Activated T-helper 1 cell treated with anti-CD3 and anti-CD28 coated beads, Interleukin-12 subunit alpha, Interleukin-12 subunit beta, Interleukin-2, Interleukin-4 antibody, amounts not matched to agents 30 ng/mL and 10 ng/mL and 1 ng/mL, durations not matched to agents 14 hours and 24 hours and 36 hours (primary cell): Measurements from ENCODE around the gene BACH2. TPM values are rescaled to one million over a fixed set of nuclear protein-coding genes. Genes with fewer than 3 reads are reported as not detected.
A peak's percentile ranks its signal among the peaks of the same experiment; 100 is the strongest.

Experiments
- DNase-seq: peaks from one replicate; pipeline ENCODE4 v3.0.0; 2021; ENCODE audit warnings: low spot score
- H3K27ac Mint-ChIP-seq: one replicate; pipeline ENCODE4 v1.8.0; 2021; ENCODE audit warnings: mild to moderate bottlenecking, mixed read lengths
- H3K27me3 Mint-ChIP-seq: one replicate; pipeline ENCODE4 v1.8.0; 2022; ENCODE audit warnings: mild to moderate bottlenecking, moderate library complexity, mixed read lengths; ENCODE audit not compliant: insufficient read depth
- H3K36me3 Mint-ChIP-seq: one replicate; pipeline ENCODE4 v1.8.0; 2021; ENCODE audit warnings: low read depth, mixed read lengths
- H3K4me1 Mint-ChIP-seq: one replicate; pipeline ENCODE4 v1.8.0; 2021; ENCODE audit warnings: low read depth, mixed read lengths
- H3K4me3 Mint-ChIP-seq: one replicate; pipeline ENCODE4 v1.8.0; 2021; ENCODE audit warnings: mild to moderate bottlenecking, moderate library complexity, mixed read lengths
- H3K9me3 Mint-ChIP-seq: one replicate; pipeline ENCODE4 v1.8.0; 2021; ENCODE audit warnings: mixed read lengths
- intact Hi-C: fragments of 100-400 bp; cut with micrococcal nuclease; formaldehyde crosslinking; loops from one replicate; pipeline ENCODE4 v1.15.1; 2024
- total RNA-seq: library from RNA; stranded (reverse); gene quantifications from 2 replicates; pipeline ENCODE4 v1.2.3, GENCODE V29; 2022

The BACH2 gene
- total RNA-seq, 1 donor from 2014 or later = 68.1 TPM

- Mint-ChIP-seq H3K4me3 (peak overlapping the region; percentile 6), H3K4me1 (peaks cover 61% of the 10 kb centered on the region), H3K27me3 (no peaks in the 10 kb centered on the region), H3K27ac (peak overlapping the region; percentile 20), H3K36me3 (peaks cover 58% of the 10 kb centered on the region), H3K9me3 (peaks cover 3% of the 10 kb centered on the region)
- intact Hi-C loops = loop anchor here (2.0 to 5.0 kb wide), 2 partner anchors 44 to 448 kb away; no protein-coding TSS in a partner anchor
- DNase-seq = no peak
Measured at GRCh38 chr6:90028995-90029635, 267.5 kb downstream of the BACH2 start.

DNA sequence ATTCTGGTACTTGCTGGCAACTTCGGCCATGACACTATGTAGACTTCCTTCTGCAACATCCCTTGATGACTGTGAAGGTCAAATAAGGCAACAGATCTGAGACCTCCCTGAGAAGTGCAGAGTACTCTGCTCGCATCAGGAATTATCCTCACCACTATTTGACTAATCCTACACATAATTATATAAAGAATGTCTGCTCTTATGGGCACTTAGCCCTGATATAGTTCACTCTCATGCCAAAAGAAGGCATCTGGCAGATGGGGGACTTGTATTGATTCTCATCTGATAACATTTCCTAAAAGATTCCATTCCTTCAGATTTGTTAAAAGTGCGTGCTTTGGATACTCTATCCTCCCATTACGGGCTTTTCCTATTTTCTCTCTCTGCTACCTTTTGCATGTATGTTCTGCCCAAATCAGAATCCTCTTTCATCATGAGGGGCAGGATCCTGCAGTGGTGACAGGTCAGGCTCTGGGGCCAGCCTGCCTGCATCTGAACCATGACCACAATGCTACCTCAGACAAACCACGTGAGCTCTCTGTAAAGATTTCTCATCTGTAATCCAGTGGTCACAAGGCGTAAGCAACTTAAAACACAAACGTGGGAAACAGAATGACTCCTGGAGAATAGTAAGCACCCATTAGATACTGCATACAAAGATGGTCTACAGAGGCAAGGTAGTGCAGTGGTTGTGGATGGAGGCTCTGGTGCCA, 268.4 kb downstream of the BACH2 start:
- Mint-ChIP-seq H3K4me3 (no peak overlapping the region), H3K9me3 (no peaks in the 10 kb centered on the region), H3K4me1 (peaks cover 70% of the 10 kb centered on the region)

GRCh38 chr6:90026216-90026615, 270.4 kb downstream of the BACH2 start:
- peaks cover 77% of the 10 kb centered on the region for H3K4me1 Mint-ChIP-seq
- DNase-seq = no peak
- H3K27me3 Mint-ChIP-seq = no peaks in the 10 kb centered on the region
- H3K36me3 Mint-ChIP-seq = peaks cover 53% of the 10 kb centered on the region
- intact Hi-C loops = loop anchor here (5.0 kb wide), 1 partner anchor 451 kb away; no protein-coding TSS in a partner anchor
- no peaks in the 10 kb centered on the region for H3K9me3 Mint-ChIP-seq
- peak overlapping the region; percentile 69 for H3K4me3 Mint-ChIP-seq
- peak overlapping the region; percentile 95 for H3K27ac Mint-ChIP-seq

More for the DNA sequence above, 268.4 kb downstream of the BACH2 start:
- H3K36me3 Mint-ChIP-seq = peaks cover 59% of the 10 kb centered on the region
- intact Hi-C loops = loop anchor here (2.0 to 5.0 kb wide), 2 partner anchors 45 to 449 kb away; no protein-coding TSS in a partner anchor
- DNase-seq = no peak
- peak overlapping the region; percentile 47 for H3K27ac Mint-ChIP-seq
- H3K27me3 Mint-ChIP-seq = no peaks in the 10 kb centered on the region

GRCh38 chr6:90025523-90026061, 271.1 kb downstream of the BACH2 start:
- Mint-ChIP-seq H3K4me3 (peak overlapping the region; percentile 69), H3K4me1 (peaks cover 77% of the 10 kb centered on the region), H3K27me3 (no peaks in the 10 kb centered on the region), H3K36me3 (peaks cover 58% of the 10 kb centered on the region), H3K9me3 (no peaks in the 10 kb centered on the region), H3K27ac (peak overlapping the region; percentile 95)
- DNase-seq = no peak
- intact Hi-C loops = loop anchor here (1.0 to 5.0 kb wide), 8 partner anchors 17 to 452 kb away; no protein-coding TSS in a partner anchor

DNA sequence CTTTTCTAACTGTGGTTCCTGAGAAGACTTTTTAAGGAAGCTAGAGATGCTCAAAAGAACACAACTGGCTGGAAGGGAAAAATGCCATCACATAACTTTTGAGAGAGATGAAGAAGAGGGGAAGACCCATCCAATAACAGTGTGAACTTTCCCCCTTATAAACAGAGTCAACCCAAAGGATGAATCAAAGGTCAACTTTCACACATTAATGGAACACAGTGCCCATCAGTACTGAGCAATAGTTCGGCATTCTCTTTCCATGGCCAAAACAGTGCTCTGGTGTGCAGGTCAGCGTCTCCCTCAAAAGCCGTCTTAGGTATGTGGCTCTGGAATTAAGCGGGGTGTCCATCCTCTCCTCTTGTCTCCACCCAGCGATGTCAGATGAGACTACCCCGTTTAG, 272.0 kb downstream of the BACH2 start:
- no peaks in the 10 kb centered on the region for H3K27me3 Mint-ChIP-seq
- H3K4me1 Mint-ChIP-seq = peaks cover 69% of the 10 kb centered on the region
- H3K27ac Mint-ChIP-seq = peak overlapping the region; percentile 43
- no peaks in the 10 kb centered on the region for H3K9me3 Mint-ChIP-seq
- intact Hi-C loops = loop anchor here (1.0 to 5.0 kb wide), 8 partner anchors 16 to 453 kb away; no protein-coding TSS in a partner anchor
- no peak for DNase-seq
- peaks cover 58% of the 10 kb centered on the region for H3K36me3 Mint-ChIP-seq
- no peak overlapping the region for H3K4me3 Mint-ChIP-seq

DNA sequence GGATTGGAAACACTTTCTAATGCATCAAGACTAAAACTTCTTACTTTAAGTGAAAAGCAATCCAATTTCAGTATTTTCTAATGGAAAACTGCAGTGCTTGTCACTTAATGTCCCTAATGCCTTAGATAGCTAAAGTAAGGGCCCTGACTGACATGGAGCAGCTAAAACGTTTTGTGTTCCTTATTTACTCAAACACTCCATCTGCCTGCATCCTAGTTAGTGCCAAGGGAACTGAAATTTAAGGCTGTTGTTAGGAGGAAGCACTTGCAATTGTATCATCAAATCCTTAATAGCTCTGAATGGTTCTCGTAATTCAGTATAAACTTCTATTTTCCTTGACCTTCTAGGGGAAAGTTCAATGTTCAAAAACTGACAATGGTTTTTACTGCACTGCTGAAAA, 274.9 kb downstream of the BACH2 start:
- intact Hi-C loops = no loop called here
- no peak overlapping the region for H3K27ac Mint-ChIP-seq
- no peaks in the 10 kb centered on the region for H3K9me3 Mint-ChIP-seq
- no peak for DNase-seq
- peaks cover 57% of the 10 kb centered on the region for H3K36me3 Mint-ChIP-seq
- no peaks in the 10 kb centered on the region for H3K27me3 Mint-ChIP-seq
- no peak overlapping the region for H3K4me3 Mint-ChIP-seq
- H3K4me1 Mint-ChIP-seq = peaks cover 53% of the 10 kb centered on the region

DNA sequence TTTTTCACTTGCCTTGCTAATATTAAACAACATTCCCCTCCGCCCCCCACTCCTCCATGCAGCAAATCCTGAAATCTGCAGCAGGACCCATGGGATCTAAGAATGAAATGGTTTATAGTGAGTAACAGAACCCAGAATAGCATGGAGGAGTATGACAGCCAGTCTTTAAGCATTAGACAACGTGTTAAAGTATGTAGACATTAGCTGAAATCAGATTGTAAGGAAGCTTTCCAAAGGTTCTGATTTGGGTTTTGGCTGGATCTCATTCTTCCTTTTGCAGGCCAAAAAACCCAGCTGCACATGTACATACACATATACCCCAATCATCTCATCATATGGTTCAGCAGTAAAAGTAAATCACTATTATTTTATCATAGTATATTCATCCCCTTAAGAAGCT, 275.9 kb downstream of the BACH2 start:
- H3K9me3 Mint-ChIP-seq = no peaks in the 10 kb centered on the region
- intact Hi-C loops = no loop called here
- no peak overlapping the region for H3K27ac Mint-ChIP-seq

DNA sequence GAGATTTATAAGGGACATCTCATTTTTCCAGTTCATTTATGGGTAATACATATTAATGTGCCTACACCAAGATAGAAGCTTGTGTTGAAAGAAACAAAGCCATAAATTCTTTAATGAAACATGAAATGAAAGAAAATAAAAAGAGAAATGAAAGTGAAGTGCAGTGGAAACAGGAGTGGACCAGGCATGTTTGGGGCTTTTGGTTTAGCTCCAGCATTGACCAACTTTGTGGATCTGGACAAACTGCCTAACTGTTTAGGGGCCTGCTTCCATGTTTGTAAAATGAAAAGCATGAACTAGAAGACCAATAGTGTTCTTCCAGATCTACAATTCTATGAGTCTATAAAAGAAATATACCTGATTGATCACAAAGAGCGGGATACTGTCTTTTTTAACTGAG, 277.4 kb downstream of the BACH2 start:
- DNase-seq = no peak
- intact Hi-C loops = no loop called here
- H3K9me3 Mint-ChIP-seq = no peaks in the 10 kb centered on the region
- H3K27me3 Mint-ChIP-seq = no peaks in the 10 kb centered on the region
- H3K4me1 Mint-ChIP-seq = peaks cover 38% of the 10 kb centered on the region
- H3K36me3 Mint-ChIP-seq = peaks cover 44% of the 10 kb centered on the region
- H3K27ac Mint-ChIP-seq = no peak overlapping the region
- H3K4me3 Mint-ChIP-seq = no peak overlapping the region

More for the DNA sequence above, 275.9 kb downstream of the BACH2 start:
- Mint-ChIP-seq H3K4me3 (no peak overlapping the region), H3K4me1 (peaks cover 53% of the 10 kb centered on the region), H3K36me3 (peaks cover 58% of the 10 kb centered on the region), H3K27me3 (no peaks in the 10 kb centered on the region)
- DNase-seq = no peak

DNA sequence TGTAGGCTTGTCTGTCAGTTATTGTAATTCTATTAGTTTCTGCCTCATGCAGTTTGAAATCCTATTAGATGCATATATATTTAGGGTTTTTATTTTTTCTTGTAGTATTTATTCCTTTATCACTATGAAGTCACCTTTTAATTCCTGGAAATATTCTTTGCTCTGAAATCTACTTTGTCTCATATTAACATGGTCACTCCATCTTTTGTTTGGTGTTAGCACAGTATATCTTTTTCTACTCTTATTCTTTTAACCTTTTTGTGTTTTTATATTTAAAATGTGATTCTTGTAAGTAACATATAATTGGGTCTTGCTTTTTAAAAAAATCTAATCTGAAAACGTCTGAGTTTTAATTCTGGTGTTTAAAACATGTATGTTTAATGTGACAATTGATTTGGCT, 280.8 kb downstream of the BACH2 start:
- no peaks in the 10 kb centered on the region for H3K9me3 Mint-ChIP-seq
- H3K27ac Mint-ChIP-seq = no peak overlapping the region
- H3K4me3 Mint-ChIP-seq = no peak overlapping the region
- H3K36me3 Mint-ChIP-seq = peaks cover 48% of the 10 kb centered on the region
- intact Hi-C loops = no loop called here
- H3K4me1 Mint-ChIP-seq = peaks cover 28% of the 10 kb centered on the region
- no peak for DNase-seq
- H3K27me3 Mint-ChIP-seq = no peaks in the 10 kb centered on the region

DNA sequence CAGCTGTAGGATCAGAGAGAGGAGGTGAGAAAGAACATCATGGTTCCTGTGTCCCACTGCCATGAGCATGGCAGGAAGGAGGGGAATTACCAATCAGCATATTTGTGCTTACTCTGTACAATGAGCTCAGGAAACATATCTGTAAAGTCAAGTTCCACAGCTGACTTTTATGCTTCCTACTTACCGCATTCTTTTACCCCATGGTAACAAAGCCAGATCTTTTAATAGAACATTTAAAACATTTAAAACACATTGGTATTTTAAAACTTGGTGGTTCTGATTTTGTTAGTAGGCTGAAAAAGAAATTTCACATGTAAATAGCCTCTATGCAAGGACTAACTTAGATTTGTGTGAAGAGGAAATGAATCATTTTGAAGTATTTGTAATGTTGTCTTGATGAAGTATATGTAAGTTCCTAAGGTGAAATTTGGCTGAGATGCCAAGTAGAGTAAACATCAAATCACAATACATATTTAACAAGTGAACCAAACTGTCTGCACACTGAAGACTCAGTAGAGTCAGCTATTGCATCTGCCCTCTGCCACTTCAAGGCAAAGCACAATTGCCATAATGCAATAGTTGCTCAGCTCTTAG, 287.6 kb downstream of the BACH2 start:
- intact Hi-C loops = loop anchor here (1.0 to 2.0 kb wide), 7 partner anchors 16 to 276 kb away; no protein-coding TSS in a partner anchor
- no peak for DNase-seq
- peak overlapping the region; percentile 69 for H3K27ac Mint-ChIP-seq
- H3K36me3 Mint-ChIP-seq = peaks cover 59% of the 10 kb centered on the region
- H3K4me3 Mint-ChIP-seq = peak overlapping the region; percentile 37
- no peaks in the 10 kb centered on the region for H3K9me3 Mint-ChIP-seq
- peaks cover 38% of the 10 kb centered on the region for H3K4me1 Mint-ChIP-seq
- no peaks in the 10 kb centered on the region for H3K27me3 Mint-ChIP-seq

- Mint-ChIP-seq H3K27me3 (no peaks in the 10 kb centered on the region), H3K36me3 (peaks cover 55% of the 10 kb centered on the region), H3K27ac (peak overlapping the region; percentile 69), H3K4me1 (peaks cover 38% of the 10 kb centered on the region), H3K4me3 (no peak overlapping the region), H3K9me3 (no peaks in the 10 kb centered on the region)
- intact Hi-C loops = loop anchor here (1.0 to 2.0 kb wide), 7 partner anchors 17 to 276 kb away; no protein-coding TSS in a partner anchor
- no peak for DNase-seq
Measured at GRCh38 chr6:90008189-90008907, 288.3 kb downstream of the BACH2 start.
